Measurements from ENCODE around the gene SLIT3.

DNA sequence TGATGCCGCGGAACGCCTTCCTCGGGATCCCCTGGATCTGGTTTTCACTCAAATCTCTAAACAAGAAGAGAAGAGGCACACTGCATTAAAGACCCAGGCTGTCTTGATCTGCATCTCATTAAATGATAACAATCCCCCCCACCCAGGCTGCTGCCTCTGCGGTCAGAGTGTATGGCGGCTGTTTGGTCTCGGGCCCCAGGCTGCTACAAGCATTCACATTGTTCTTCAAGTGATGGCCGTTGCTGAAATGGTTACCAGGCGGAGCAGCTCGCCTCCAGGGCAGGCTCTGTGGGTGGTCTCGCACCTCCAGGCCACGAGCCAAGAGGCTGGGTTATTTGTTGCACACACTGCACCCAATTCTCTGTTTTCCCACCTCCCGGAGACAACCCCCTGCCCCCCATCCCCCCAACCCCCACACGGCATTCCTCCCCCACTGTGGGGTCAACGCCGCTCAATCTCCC, 417.6 kb downstream of the SLIT3 start:
- TF ChIP-seq, protein P1, sequence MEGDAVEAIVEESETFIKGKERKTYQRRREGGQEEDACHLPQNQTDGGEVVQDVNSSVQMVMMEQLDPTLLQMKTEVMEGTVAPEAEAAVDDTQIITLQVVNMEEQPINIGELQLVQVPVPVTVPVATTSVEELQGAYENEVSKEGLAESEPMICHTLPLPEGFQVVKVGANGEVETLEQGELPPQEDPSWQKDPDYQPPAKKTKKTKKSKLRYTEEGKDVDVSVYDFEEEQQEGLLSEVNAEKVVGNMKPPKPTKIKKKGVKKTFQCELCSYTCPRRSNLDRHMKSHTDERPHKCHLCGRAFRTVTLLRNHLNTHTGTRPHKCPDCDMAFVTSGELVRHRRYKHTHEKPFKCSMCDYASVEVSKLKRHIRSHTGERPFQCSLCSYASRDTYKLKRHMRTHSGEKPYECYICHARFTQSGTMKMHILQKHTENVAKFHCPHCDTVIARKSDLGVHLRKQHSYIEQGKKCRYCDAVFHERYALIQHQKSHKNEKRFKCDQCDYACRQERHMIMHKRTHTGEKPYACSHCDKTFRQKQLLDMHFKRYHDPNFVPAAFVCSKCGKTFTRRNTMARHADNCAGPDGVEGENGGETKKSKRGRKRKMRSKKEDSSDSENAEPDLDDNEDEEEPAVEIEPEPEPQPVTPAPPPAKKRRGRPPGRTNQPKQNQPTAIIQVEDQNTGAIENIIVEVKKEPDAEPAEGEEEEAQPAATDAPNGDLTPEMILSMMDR (IDR thresholded peaks at IDR 0.05): no peak
- TF ChIP-seq POLR2A (IDR thresholded peaks at IDR 0.05): no peak
